Skin epidermis (tissue), 12 donors: ENCODE data around the gene COPE.
"Not testable (repeated sequence)": the region's sequence is repeated elsewhere in the genome, so short reads cannot be mapped to it uniquely, and the experiment has no call there.

ENCODE experiments used
- H3K27ac ChIP-seq, 21 experiments: fragments of 200-600 bp; sonication (generic) in 11 of 21; one replicate each; pipeline ENCODE4 v1.5.0; 2020; ENCODE audit warnings: mild to moderate bottlenecking in 3 of 21, inconsistent platforms in 2 of 21, moderate library complexity in 2 of 21
- H3K4me3 ChIP-seq, 7 experiments: fragments of 200-600 bp; sonication (generic) in 2 of 7; one replicate each; pipeline ENCODE4 v1.5.0; 2020; ENCODE audit warnings: inconsistent platforms in 2 of 7, mild to moderate bottlenecking in 2 of 7, moderate library complexity in 1 of 7

The COPE gene

DNA sequence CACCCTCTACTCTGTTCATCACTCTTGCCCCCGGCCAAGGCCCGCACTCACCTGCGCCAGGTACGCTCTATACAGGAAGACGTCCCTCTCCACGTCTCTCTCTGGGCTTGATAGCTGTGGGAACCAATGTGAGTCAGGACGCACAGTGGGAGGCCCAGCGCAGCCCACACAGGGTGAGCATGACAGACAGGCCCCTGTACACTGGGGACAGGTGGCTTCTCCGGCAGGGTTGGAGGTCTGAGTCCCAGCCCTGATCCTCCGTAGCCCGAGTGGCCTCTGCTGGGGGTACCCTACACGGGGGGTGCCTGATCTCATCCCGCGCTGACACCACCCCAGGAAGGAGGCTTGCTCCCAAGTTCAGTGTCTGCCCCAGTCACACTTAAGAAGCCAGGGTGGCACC, 6.3 kb downstream of the COPE start:
- H3K27ac ChIP-seq = no peak overlapping the region

DNA sequence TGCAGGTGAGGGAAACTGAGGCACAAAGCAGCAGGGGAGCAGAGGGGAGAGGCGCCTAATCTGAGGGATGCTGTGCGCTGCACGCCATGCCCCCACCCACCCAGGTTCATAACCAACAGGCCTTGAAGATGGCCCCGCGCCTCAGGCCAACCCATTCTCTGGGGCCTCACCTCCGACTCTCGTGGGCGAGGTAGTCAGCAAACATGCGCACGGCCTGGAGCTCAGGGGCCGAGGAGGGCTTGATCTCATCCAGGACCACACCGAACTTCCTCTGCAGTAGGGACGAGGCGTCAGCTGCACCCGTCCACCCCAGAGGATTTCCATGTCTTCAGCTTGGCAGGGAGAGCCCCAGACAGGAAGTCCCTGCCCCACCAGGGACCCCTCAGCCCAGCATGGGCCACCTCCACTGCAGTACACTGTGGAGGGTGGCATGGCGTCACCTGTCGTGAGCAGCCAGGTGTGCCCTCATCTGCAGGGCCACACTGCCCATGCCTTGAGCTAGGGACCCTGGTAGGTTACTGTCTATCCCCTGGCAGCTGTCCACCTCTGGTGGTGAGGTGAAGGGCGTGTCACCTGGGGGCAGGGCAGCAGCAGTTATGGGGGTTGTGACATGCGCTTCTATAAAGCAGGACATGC, 8.3 kb downstream of the COPE start:
- H3K27ac ChIP-seq = no peak overlapping the region

More for the DNA sequence above, 6.3 kb downstream of the COPE start:
- no peak overlapping the region for H3K4me3 ChIP-seq

DNA sequence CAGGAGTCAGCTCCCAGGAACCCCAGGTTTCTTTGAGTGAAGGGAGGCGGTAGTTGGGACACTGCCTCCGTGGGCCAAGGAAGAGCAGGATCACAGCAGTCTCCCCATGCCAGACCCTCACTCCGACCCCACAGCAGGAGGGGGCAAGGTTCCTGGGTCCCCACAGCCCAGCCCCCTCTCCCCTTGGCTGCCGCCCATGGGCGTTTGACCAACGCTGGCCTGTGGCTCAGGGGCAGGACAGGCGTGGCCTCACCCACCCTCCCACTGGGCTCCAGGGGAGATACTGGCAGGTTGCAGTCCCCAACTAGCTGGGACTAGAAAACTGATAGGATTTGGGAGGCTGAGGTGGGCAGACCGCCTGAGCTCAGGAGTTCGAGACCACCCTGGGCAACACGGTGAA, 9.2 kb downstream of the COPE start:
- H3K27ac ChIP-seq = no peak overlapping the region
- no peak overlapping the region for H3K4me3 ChIP-seq

More for the DNA sequence above, 8.3 kb downstream of the COPE start:
- H3K4me3 ChIP-seq = no peak overlapping the region

DNA sequence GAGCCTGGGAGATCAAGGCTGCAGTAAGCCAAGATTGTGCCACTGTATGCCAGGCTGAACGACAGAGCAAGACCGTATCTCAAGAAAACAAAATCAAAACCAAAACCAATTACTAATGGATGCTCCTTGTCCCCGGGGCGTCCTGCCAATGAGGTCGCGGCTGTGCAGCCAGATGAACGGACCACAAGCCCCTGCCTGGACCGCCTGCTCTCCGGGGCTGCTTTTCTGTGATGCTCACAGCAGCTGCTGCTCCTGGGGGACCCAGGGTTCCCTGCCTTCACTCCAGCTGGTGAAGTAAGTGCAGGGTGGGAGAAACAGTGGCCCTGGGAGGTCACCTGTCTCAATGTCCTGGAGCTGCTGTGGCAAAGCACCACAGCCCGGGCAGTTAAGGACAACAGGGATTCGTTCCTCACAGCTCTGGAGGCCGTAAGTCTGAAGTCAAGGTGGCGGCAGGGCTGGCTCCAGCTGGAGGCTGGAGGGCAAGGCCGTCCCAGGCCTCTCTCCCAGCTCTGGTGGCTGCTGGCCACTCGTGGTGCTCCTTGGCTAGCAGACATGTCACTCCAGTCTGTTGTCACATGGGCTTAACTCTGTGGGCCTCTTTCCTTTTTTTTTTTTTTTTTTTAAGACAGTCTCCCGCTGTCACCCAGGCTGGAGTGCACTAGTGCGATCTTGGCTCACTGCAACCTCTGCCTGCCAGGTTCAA, 10.1 kb downstream of the COPE start:
- Histone ChIP-seq H3K27ac (no peak overlapping the region), H3K4me3 (no peak overlapping the region)

DNA sequence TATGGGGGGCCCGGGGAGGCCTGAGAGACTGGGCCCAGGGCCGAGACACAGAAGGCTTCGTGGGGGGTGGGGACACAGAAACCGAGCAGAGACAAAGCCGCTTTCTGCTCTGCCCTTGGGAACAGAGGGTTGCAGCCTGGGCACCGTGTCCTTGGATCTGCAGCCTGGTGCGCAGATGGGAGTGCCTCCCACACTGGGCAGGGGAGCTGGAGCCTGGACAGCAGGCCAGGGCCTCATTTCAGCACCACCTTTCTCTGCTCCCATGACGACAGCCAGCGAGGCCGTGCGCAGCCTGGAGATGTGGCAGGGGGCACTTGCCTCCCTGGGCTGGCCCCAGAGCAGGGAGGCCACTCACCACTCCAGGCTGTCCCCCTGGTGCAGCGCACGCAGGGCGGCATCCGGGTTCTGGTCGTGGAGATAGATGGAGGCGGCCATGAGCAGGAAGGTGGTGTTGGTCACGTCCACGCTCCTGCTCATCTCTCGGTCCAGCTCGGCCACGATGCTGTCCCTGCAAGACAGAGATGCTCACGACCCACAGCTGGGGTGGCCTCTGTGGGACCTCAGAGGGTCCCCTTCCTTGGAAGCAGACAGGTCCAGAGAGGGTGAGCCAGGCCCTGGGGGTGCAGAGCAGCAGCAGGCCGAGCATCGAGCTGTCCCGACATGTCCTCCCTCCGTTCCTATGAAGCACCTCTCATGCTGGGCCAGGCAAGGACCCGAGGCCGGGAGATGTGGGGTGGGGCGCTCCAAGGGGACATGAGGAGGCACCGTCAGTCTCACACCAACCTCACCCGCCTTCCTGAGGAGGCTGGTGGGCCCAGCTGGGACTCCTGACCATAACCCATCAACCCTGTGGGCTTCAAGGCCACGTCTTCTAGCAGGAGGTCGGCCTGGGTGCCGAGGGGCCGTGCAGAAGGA, 12.3 kb downstream of the COPE start:
- Histone ChIP-seq H3K27ac (no peak overlapping the region), H3K4me3 (no peak overlapping the region)

DNA sequence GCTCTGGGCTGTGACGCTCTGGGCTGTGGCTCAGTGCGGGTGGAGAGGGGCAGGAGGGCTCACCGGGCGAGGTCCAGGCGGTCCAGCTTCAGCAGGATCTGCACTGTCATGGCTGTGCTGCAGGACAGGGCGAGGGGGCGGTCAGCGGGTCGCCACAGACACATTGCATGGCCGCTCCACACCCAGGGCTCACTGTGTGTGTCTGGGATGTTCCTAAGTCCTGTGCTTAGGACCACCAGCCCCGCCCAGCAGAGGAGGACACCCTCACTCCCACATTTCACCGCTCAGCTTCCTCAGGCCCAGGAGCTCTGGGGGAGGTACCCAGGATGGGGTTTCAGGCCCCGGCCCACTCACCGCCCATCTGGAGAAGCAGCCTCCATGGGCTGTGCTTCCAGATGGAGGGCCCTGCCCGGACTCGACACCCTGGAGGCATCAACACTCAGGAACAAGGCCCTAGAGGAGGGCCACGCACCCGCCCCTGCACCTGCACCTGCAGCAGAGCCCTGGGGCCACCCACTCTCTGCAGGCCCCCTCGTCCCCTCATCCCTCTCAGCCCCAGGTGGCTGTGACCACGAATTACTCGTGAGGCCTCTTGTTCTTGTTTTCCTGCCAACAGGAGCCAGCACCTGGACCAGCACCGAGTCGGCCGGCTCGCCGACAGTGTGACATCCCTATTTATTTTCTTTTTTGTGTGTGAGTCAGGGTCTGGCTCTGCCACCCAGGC, 13.5 kb downstream of the COPE start:
- no peak overlapping the region for H3K4me3 ChIP-seq
- H3K27ac ChIP-seq = no peak overlapping the region

DNA sequence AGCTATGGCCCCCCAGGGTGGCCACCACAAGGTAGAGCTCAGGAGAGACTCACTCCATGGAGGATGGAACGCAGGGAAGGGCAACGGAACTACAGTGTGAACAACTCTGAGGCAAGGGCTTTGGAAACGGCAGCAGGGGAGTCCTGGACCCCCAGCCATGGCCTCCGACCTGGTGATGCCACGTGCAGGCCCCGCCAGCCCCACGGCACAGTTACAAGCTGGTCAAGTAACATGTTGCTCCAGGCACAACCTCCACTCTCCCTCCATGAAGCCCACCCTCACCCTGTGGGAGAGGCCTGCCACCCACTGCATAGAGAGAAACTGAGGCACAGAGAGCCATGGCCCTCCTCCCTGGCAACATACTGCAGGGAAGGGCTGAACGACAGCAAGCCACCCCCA, 14.1 kb downstream of the COPE start:
- H3K27ac ChIP-seq = no peak overlapping the region

DNA sequence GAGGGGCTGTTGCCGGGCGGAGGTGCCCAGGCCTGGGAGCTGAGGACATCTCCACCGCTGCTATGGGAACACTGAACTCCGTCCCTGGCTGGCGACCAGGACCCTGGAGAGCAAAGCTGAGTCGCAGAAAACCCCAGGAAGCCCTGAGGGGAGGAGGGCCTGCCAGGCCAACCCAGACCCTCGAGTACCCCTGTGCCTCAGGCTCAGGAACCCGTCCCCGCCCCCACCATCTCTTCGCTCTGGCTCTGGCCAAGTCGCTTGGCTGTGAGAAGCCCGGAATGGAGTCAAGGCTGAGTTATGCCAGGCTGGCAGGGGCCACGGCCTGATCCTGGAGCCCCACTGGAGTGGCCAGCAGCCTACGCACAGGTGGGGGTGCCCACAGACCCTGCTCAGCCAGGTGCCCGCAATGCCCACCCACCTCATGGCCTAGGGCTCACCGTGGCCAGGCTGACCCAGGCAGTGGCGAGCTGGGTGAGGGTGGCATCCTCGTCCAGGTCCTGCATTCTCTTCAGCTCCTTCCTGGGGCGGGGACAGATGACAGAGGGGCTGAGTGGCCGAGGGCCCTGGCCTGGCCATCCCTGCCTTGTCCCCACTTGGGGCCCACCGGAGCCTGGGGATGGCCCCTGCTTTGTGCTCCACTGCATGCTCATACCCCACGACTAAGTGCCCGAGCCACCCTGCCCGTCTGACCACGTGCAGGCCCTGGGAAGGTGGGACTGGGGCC, 14.7 kb downstream of the COPE start:
- Histone ChIP-seq H3K27ac (no peak overlapping the region), H3K4me3 (no peak overlapping the region)

More for the DNA sequence above, 14.1 kb downstream of the COPE start:
- H3K4me3 ChIP-seq = no peak overlapping the region

DNA sequence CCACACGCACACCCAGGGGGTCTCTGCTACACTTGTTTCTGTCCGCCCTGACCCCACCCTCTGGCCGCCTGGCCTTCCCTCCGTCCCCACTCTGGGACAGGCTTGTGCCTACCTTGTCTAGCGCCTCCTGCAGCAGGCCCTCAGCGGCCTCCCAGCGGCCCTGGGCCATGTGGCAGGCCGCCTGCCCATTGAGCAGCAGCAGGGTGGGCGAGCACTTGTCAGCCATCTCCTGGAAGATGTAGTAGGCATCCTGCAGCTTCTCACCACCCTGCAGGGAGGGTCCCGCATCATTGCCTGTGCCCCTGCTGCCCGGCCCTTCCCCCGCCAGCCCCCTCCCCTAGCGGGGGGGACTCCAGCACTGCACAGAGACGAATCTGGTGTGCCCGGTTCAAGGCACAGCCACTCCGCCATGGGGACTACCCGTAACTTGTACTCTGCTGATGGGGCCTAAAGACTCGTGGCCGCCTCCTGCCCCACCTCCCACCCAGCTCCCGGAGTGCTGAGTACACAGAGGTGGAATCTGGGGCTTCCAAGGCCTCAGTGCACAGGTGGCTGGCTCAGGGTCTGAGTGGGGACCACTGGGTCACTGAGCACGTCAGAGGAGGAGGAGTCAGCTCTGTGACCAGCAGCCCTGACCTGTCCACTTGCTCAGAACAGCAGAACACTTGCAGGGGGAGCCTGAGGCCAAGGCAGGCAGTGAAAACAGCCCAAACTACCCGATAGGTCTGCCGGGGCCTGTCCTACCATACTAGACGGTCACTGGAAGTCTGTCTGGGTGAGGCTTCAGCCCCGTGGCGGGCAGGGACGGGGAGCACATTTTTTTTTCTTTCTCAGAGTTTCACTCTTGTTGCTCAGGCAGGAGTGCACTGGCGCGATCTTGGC, 15.8 kb downstream of the COPE start:
- no peak overlapping the region for H3K4me3 ChIP-seq
- H3K27ac ChIP-seq = no peak overlapping the region

DNA sequence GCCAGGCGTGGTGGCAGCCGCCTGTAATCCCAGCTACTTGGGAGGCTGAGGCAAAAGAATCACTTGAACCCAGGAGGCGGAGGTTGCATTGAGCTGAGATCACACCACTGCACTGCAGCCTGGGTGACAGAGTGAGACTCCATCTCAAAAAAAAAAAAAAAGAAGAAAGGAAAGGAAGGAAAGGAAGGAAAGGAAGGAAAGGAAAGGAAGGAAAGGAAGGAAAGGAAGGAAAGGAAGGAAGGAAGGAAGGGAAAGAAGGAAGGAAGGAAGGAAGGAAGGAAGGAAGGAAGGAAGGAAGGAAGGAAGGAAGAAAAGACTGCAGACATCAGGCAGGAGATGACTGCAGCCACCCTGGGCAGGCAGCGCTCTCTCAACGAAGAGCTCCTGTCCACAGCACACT, 16.7 kb downstream of the COPE start:
- H3K4me3 ChIP-seq, H3K27ac ChIP-seq: not testable (repeated sequence)

DNA sequence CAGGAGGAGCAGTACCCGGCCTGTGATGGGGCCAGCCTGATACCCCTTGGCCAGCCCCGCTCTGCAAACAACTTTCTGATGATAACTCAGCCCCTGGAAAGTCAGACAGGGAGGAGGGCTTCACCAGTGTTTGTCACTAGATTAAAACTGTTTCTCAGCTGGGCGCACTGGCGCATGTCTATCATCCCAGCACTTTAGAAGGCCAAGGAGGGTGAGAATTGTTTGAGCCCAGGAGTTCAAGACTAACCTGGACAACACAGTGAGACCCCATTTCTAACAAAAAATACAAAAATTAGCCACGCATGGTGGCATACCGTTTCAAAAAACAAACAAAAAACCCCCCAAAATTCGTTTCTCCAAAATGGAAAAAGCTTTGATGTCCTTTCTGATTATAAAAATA, 17.7 kb downstream of the COPE start:
- no peak overlapping the region for H3K27ac ChIP-seq

DNA sequence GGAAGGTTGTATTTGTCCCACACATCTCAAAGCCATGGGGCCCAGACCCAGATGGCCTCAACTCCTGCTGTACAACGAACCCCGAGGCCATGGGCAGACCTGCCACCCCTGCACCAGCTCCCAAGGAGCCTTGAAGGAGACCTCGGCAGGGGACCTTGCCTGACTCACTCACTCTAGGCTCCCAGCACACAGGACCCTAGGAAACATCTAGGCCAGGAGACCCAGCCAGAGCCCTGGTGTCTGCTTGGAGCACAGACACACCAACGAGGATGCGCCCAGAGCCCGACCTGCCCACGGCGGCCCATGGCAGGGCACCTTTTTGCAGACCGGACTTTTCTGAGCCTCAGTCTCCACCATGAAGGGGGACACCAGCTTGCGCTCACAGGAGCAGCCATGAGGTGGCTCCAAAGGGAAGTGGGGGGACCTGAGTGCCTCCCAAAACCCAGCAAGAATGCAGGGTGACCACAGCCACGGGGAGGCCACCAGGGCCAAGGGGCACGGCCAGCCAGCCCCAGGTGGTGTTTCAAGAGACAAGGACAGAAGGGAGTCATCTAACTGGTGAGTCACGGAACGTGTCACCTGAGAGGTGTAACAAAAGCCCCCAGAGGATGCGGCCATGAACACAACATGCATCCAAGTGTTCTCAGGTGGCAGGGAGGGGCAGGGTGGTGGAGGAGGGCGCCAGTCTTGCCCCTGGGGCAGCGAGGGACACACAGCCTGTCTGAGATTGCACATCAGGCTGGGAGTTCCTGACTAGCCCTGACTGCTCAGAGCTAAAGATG, 18.3 kb downstream of the COPE start:
- Histone ChIP-seq H3K27ac (no peak overlapping the region), H3K4me3 (no peak overlapping the region)

More for the DNA sequence above, 17.7 kb downstream of the COPE start:
- no peak overlapping the region for H3K4me3 ChIP-seq

DNA sequence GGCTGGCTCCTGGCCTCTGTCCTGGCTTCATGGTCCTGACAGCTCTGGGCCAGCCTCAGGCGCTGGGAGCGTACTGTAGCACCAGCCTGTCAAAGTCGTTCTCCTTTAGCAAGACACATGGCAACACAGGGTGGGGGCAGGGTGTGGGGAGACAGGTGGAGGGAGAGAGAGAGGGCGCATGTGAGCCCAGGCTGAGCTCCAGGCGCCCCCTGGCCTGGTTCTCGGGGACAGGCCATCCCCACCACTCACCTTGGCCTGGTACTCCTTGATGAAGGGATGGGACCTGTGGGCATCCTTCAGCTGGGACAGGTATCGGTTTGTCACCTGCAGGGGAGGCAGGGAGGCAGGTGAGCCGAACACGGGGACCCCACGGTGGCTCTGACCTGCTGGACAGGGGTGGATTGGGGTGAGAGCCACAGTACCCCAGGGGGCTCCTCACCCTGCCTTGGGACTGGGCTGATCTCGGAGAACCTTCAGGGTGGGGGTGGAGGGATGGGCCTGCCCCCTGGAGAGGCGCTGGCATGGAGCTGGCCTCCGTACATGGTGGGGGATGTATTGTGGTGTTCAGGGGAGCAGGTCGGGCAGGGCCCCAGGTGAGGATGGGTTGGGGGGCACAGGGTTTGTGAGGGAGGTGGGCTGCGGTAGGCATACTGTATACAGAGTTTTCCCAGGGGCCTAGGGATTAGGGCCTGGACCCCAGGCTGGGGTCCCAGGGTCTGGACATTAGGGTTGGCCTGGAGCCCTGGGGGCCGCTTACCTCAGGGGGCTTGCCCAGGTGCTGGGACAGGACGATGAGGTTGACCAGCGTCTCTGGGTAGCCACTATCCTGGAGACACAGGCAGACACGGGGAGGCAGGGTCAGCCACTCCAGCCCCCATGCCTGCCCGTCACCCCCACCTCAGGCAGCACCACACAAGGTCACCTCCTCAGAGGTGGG, 19.3 kb downstream of the COPE start:
- Histone ChIP-seq H3K27ac (no peak overlapping the region), H3K4me3 (no peak overlapping the region)

DNA sequence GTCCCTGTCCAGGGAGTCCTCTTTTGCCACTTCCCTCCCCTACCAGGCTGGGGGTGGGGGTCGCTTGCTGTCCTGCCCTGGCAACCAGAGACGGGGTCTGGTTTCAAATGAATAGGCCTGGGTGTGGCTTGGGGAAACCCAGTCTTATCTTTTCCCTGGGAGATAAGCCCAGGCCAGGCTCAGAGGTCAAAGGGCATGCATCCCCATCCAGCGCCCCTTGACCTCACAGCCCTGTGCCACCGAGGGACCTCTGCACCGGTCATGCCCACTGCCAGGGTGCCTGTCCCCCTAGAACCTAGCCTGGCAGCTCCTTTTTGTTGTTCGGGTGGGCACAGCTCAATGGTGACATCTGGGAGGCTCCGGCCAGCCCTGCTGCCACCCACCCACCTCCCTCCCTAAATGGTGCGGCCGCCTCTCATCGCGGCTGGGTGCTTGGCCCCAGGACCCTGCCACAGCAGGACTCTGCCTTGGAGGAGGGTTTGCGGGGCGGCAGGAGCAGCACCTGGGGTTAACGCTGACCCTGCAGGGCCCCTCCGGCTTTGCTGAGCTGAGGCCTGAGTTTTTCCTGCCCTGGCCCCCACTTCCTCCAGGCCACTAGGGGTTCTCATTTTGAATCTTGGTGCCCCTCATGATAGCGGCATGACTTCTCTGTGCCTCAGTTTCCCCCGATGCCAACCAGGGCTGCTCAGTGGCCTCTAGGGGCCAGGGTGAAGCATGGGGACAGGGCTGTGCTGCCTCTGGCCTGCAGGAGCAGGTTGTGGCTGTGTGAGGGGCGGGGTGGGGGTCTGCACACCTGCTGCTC, 20.4 kb downstream of the COPE start:
- H3K27ac ChIP-seq = no peak overlapping the region
- H3K4me3 ChIP-seq = no peak overlapping the region

DNA sequence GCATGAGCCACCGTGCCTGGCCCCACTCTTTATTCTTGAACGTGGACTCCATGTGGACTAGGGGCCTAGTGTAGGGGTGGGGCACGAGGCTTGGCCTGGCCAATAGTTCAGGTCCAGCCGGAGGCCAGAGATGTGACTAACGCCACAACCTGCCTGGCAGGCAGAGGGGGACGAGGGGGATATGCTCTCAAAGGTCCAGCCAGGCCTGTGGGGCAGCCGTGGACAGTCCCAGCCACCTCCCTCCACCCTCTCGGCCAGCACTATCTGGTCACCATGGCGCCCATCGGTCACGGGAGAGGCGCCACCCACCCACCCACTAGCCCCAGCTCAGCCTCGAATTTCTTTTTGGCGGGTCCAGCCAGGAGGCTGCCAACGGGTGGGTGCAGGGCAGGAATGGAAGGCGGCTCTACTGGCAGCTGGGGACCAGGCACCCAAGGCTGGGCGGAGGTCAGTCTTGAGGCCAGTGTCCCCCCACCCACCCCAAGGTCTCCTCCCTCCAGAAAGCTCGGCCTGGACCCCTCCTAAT, 21.0 kb downstream of the COPE start:
- no peak overlapping the region for H3K27ac ChIP-seq
- no peak overlapping the region for H3K4me3 ChIP-seq
